GM21390 (cell line): Measurements from ENCODE around the gene PRKAR1B.
A peak's percentile ranks its signal among the peaks of the same experiment; 100 is the strongest.

Experiments
- ATAC-seq: cut with Tn5 transposase; IDR thresholded peaks from one replicate; pipeline ENCODE4 v1.9.1; 2021; ENCODE audit not compliant: unreplicated experiment

PRKAR1B gene

GRCh38 chr7:727104-727805 lies at the start of gene PRKAR1B:
TSS of gene PRKAR1B (minus strand) at chr7:727281. CDS start at chr7:711505, 15,776 bp downstream.
- peak; percentile 41 for ATAC-seq

- ATAC-seq = no peak
Measured at GRCh38 chr7:776381-776780, 49.3 kb upstream of the PRKAR1B start.

GRCh38 chr7:774161-775109 lies 47.4 kb upstream of the PRKAR1B start:
- no peak for ATAC-seq

GRCh38 chr7:773622-773915 lies 46.5 kb upstream of the PRKAR1B start:
- ATAC-seq = no peak

- ATAC-seq = no peak
Measured at GRCh38 chr7:772861-773621, 46.0 kb upstream of the PRKAR1B start.

- ATAC-seq = no peak
Measured at GRCh38 chr7:772392-772791, 45.3 kb upstream of the PRKAR1B start.

GRCh38 chr7:772005-772294 lies 44.9 kb upstream of the PRKAR1B start:
- ATAC-seq = no peak

GRCh38 chr7:771234-772004 lies 44.3 kb upstream of the PRKAR1B start:
- no peak for ATAC-seq

GRCh38 chr7:770741-771166 lies 43.7 kb upstream of the PRKAR1B start:
- ATAC-seq = no peak

- ATAC-seq = no peak
Measured at GRCh38 chr7:770336-770735, 43.3 kb upstream of the PRKAR1B start.

- ATAC-seq = no peak
Measured at GRCh38 chr7:768881-769504, 41.9 kb upstream of the PRKAR1B start.

- no peak for ATAC-seq
Measured at GRCh38 chr7:767941-768731, 41.1 kb upstream of the PRKAR1B start.

- no peak for ATAC-seq
Measured at GRCh38 chr7:767580-767940, 40.5 kb upstream of the PRKAR1B start.

- no peak for ATAC-seq
Measured at GRCh38 chr7:765383-765782, 38.3 kb upstream of the PRKAR1B start.

- ATAC-seq = no peak
Measured at GRCh38 chr7:763762-764161, 36.7 kb upstream of the PRKAR1B start.

- no peak for ATAC-seq
Measured at GRCh38 chr7:762885-763284, 35.8 kb upstream of the PRKAR1B start.

GRCh38 chr7:761631-762030 lies 34.5 kb upstream of the PRKAR1B start:
- ATAC-seq = no peak

- no peak for ATAC-seq
Measured at GRCh38 chr7:761101-761500, 34.0 kb upstream of the PRKAR1B start.

- no peak for ATAC-seq
Measured at GRCh38 chr7:760006-760405, 32.9 kb upstream of the PRKAR1B start.

GRCh38 chr7:759569-759968 lies 32.5 kb upstream of the PRKAR1B start:
- no peak for ATAC-seq
